AG04450 (cell line): ENCODE results near the gene FAR2. TPM values are rescaled to one million over a fixed set of nuclear protein-coding genes. Genes with fewer than 3 reads are reported as not detected.

Source experiments
- CTCF ChIA-PET: fragments of 300-600, 350-600 bp; formaldehyde crosslinking; extraction: SDS; loops from one replicate; lab custom pipeline; 2022; ENCODE audit warnings: antibody characterized with exemption, inconsistent platforms; lab: Charles Lee
- POLR2A ChIA-PET: fragments of 350-600 bp; formaldehyde crosslinking; extraction: SDS; loops from one replicate; lab custom pipeline; 2021; ENCODE audit warnings: antibody characterized with exemption, inconsistent platforms; lab: Yijun Ruan, JAX
- DNase-seq: peaks from one replicate; pipeline ENCODE4 v3.0.0-alpha.2; 2011; ENCODE audit warnings: low read depth, low spot score
- H3K27ac ChIP-seq: one replicate; pipeline ENCODE4 v1.5.1; 2012; ENCODE audit warnings: low read depth, low read length, control low read depth
- H3K27me3 ChIP-seq: one replicate; pipeline ENCODE4 v1.6.0; 2012; ENCODE audit warnings: low read length; ENCODE audit not compliant: control insufficient read depth, insufficient read depth
- H3K4me3 ChIP-seq: 2 replicates; pipeline ENCODE4 v1.5.1; 2011; ENCODE audit warnings: mild to moderate bottlenecking, low read depth, low read length, control low read depth
- H3K9me3 ChIP-seq: 2 replicates; pipeline ENCODE4 v1.5.1; 2012; ENCODE audit warnings: low read length; ENCODE audit not compliant: control insufficient read depth, insufficient read depth
- CTCF ChIP-seq: IDR thresholded peaks from 2 replicates; pipeline ENCODE4 v1.5.1; 2011; ENCODE audit warnings: low read depth, low read length, control low read depth, inconsistent platforms
- polyA plus RNA-seq: library from polyadenylated mRNA; depleted of rRNA; stranded (reverse); fragments of >200 nt; gene quantifications from 2 replicates; pipeline ENCODE4 v1.2.3, GENCODE V29; 2011

Gene FAR2
- polyA plus RNA-seq, 1 experiment: 3.4 TPM

- ChIA-PET POLR2A (no interaction called here), CTCF (no interaction called here)
- peaks cover 2% of the 10 kb centered on the region for H3K27me3 ChIP-seq
- no peak for TF ChIP-seq CTCF
- DNase-seq: no peak
- H3K27ac ChIP-seq: no peak overlapping the region
- no peak overlapping the region for H3K4me3 ChIP-seq
- no peaks in the 10 kb centered on the region for H3K9me3 ChIP-seq
Measured at GRCh38 chr12:29201746-29202145, 52.7 kb downstream of the FAR2 start.

GRCh38 chr12:29204521-29204920 is 55.4 kb downstream of the FAR2 start:
- ChIA-PET POLR2A (no interaction called here), CTCF (no interaction called here)
- peaks cover 2% of the 10 kb centered on the region for H3K27me3 ChIP-seq
- no peaks in the 10 kb centered on the region for H3K9me3 ChIP-seq
- no peak overlapping the region for H3K27ac ChIP-seq
- no peak overlapping the region for H3K4me3 ChIP-seq
- no peak for TF ChIP-seq CTCF
- DNase-seq: no peak

DNA sequence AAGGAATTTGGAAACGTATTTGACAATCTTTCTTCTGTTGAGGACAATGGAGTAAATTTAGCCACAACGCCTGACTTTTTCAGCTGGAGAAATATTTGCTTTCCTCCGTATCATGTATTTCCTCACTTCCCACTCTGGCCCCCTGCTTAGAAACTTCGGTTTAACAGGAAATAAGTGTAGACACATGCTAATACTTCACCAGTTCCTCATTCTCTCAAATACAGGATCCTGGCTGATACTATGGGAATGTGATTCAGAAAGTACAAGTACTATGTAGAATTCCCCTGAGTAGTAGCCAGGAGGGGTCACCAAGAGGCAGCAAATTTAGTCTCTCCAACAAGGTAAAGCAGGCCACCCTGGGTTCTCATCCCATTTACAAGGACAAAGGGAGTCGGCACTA is 58.0 kb downstream of the FAR2 start:
- no peak for TF ChIP-seq CTCF
- no peak overlapping the region for H3K27ac ChIP-seq
- POLR2A ChIA-PET: no interaction called here
- H3K9me3 ChIP-seq: no peaks in the 10 kb centered on the region
- CTCF ChIA-PET: no interaction called here
- no peaks in the 10 kb centered on the region for H3K27me3 ChIP-seq
- no peak overlapping the region for H3K4me3 ChIP-seq
- DNase-seq: no peak

DNA sequence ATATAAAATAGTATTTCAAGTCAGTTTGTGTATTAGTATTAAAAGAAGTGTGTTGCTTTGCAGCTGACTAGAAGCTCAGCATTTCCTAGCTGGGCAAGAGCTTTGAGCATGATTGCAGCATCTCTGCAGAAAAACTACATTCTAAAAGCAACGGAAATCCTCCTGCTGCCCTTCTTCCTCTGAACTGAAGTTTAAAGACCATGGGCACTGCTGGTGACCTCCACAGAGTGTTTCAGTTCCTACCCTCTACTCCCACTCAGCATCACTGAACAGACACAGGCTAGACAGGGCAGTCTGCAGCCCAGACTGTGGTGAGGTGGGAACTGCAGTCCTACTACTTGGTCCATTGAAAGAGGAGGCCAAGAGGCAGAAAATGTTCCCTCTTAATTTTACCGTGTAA is 59.0 kb downstream of the FAR2 start:
- Histone ChIP-seq H3K27ac (no peak overlapping the region), H3K27me3 (no peaks in the 10 kb centered on the region), H3K9me3 (no peaks in the 10 kb centered on the region), H3K4me3 (no peak overlapping the region)
- no peak for TF ChIP-seq CTCF
- DNase-seq: no peak
- ChIA-PET CTCF (interaction anchor here (0.6 kb wide), 1 partner anchor 9 kb away, joined by 3 read pairs; no protein-coding TSS in a partner anchor), POLR2A (no interaction called here)

- Histone ChIP-seq H3K9me3 (no peaks in the 10 kb centered on the region), H3K27ac (no peak overlapping the region), H3K27me3 (no peaks in the 10 kb centered on the region), H3K4me3 (no peak overlapping the region)
- ChIA-PET CTCF (no interaction called here), POLR2A (no interaction called here)
- TF ChIP-seq CTCF: no peak
- no peak for DNase-seq
Measured at GRCh38 chr12:29208936-29209701, 60.0 kb downstream of the FAR2 start.
